Hepatocyte (in vitro differentiated cells): ENCODE measurements around the gene MICU1. TPM values are rescaled to one million over a fixed set of nuclear protein-coding genes. Genes with fewer than 3 reads are reported as not detected.
"Not testable (repeated sequence)": the region's sequence is repeated elsewhere in the genome, so short reads cannot be mapped to it uniquely, and the experiment has no call there.

Experiments used
- DNase-seq: peaks from one replicate; pipeline ENCODE4 v3.0.0-alpha.2; 2016; ENCODE audit warnings: low spot score
- H2AFZ ChIP-seq: fragments of 200-600 bp; sonication (generic); 2 replicates; pipeline ENCODE4 v1.6.0; 2016; ENCODE audit warnings: antibody characterized with exemption, mild to moderate bottlenecking
- H3K27ac ChIP-seq: fragments of 200-600 bp; sonication (generic); 2 replicates; pipeline ENCODE4 v1.5.1; 2016; ENCODE audit warnings: mild to moderate bottlenecking
- H3K27me3 ChIP-seq: fragments of 200-600 bp; sonication (generic); 2 replicates; pipeline ENCODE4 v1.6.1; 2016
- H3K36me3 ChIP-seq: fragments of 200-600 bp; sonication (generic); replicated peaks from 2 replicates; pipeline ENCODE4 v1.5.1; 2016; ENCODE audit warnings: low read depth; ENCODE audit not compliant: insufficient read depth
- H3K4me1 ChIP-seq: fragments of 200-600 bp; sonication (generic); 2 replicates; pipeline ENCODE4 v1.5.1; 2016; ENCODE audit warnings: mild to moderate bottlenecking, moderate library complexity; ENCODE audit not compliant: insufficient read depth
- H3K4me2 ChIP-seq: fragments of 200-600 bp; sonication (generic); 2 replicates; pipeline ENCODE4 v1.6.0; 2016
- H3K4me3 ChIP-seq: fragments of 200-600 bp; sonication (generic); 2 replicates; pipeline ENCODE4 v1.5.1; 2016; ENCODE audit warnings: mild to moderate bottlenecking
- H3K79me2 ChIP-seq: fragments of 200-600 bp; sonication (generic); 2 replicates; pipeline ENCODE4 v1.6.0; 2017; ENCODE audit warnings: mild to moderate bottlenecking
- H3K9me2 ChIP-seq: fragments of 200-600 bp; sonication (generic); replicated peaks from 2 replicates; pipeline ENCODE4 v1.6.0; 2017; ENCODE audit warnings: mild to moderate bottlenecking; ENCODE audit not compliant: insufficient read depth
- H3K9me3 ChIP-seq: fragments of 200-600 bp; sonication (generic); 2 replicates; pipeline ENCODE4 v1.5.1; 2016; ENCODE audit warnings: low read depth, mild to moderate bottlenecking
- H4K20me1 ChIP-seq: fragments of 200-600 bp; sonication (generic); 2 replicates; pipeline ENCODE4 v1.6.0; 2016; ENCODE audit warnings: mild to moderate bottlenecking; ENCODE audit not compliant: insufficient read depth, poor library complexity, severe bottlenecking
- EZH2 ChIP-seq: fragments of 200-600 bp; sonication (generic); IDR thresholded peaks from 2 replicates; pipeline ENCODE4 v1.6.1; 2016; ENCODE audit warnings: antibody characterized with exemption, mild to moderate bottlenecking, borderline replicate concordance
- EZH2phosphoT487 ChIP-seq: fragments of 200-600 bp; sonication (generic); IDR thresholded peaks from one replicate; pipeline ENCODE4 v1.6.1; 2018; ENCODE audit warnings: antibody characterized with exemption, mild to moderate bottlenecking, low read depth, moderate library complexity; ENCODE audit not compliant: unreplicated experiment, severe bottlenecking
- WGBS: methylation state at CpG from one replicate; pipeline ENCODE4 v1.1.6; 2016; ENCODE audit warnings: low lambda C conversion rate; ENCODE audit errors: missing lambda C conversion rate; 5-methylcytosine and 5-hydroxymethylcytosine counted together
- polyA plus RNA-seq: library from polyadenylated mRNA; unstranded; fragments of >200 nt; fragmentation: Nextera tagmentation; extraction: Ambion mirVana; gene quantifications from 2 replicates; pipeline ENCODE4 v1.2.1, GENCODE V29; 2016
- total RNA-seq: library from RNA; depleted of rRNA; stranded (reverse); fragments of >200 nt; gene quantifications from 2 replicates; pipeline ENCODE4 v1.2.3, GENCODE V29; 2014
- TF ChIP-seq, protein P1 (sequence below): fragments of 200-600 bp; sonication (generic); IDR thresholded peaks from 2 replicates; pipeline ENCODE4 v1.5.1; 2016; ENCODE audit warnings: antibody characterized with exemption, mild to moderate bottlenecking; ENCODE audit not compliant: poor library complexity

The MICU1 gene, protein sequence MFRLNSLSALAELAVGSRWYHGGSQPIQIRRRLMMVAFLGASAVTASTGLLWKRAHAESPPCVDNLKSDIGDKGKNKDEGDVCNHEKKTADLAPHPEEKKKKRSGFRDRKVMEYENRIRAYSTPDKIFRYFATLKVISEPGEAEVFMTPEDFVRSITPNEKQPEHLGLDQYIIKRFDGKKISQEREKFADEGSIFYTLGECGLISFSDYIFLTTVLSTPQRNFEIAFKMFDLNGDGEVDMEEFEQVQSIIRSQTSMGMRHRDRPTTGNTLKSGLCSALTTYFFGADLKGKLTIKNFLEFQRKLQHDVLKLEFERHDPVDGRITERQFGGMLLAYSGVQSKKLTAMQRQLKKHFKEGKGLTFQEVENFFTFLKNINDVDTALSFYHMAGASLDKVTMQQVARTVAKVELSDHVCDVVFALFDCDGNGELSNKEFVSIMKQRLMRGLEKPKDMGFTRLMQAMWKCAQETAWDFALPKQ
- 52.6 and 60.1 TPM in 2 replicates for total RNA-seq
- 34.0 and 37.0 TPM in 2 replicates for polyA plus RNA-seq

GRCh38 chr10:72625608-72626443 lies at the start of gene MICU1:
Gene MICU1, minus strand, starts transcription at chr10:72626079. Its CDS starts 59,286 bp downstream, at chr10:72566793.
- H3K27ac ChIP-seq: peak within 1 kb of the TSS; percentile 83
- peak within 1 kb of the TSS; percentile 78 for H2AFZ ChIP-seq
- no peaks in the 10 kb centered on the region for H3K9me3 ChIP-seq
- H3K9me2 ChIP-seq: no peaks in the 10 kb centered on the region
- TF ChIP-seq EZH2phosphoT487 (no peak), EZH2 (no peak)
- TF ChIP-seq, protein P1, sequence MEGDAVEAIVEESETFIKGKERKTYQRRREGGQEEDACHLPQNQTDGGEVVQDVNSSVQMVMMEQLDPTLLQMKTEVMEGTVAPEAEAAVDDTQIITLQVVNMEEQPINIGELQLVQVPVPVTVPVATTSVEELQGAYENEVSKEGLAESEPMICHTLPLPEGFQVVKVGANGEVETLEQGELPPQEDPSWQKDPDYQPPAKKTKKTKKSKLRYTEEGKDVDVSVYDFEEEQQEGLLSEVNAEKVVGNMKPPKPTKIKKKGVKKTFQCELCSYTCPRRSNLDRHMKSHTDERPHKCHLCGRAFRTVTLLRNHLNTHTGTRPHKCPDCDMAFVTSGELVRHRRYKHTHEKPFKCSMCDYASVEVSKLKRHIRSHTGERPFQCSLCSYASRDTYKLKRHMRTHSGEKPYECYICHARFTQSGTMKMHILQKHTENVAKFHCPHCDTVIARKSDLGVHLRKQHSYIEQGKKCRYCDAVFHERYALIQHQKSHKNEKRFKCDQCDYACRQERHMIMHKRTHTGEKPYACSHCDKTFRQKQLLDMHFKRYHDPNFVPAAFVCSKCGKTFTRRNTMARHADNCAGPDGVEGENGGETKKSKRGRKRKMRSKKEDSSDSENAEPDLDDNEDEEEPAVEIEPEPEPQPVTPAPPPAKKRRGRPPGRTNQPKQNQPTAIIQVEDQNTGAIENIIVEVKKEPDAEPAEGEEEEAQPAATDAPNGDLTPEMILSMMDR: no peak
- no peaks in the 10 kb centered on the region for H3K27me3 ChIP-seq
- peak; percentile 98 for DNase-seq
- no peaks in the 10 kb centered on the region for H3K36me3 ChIP-seq
- under 1% methylated on average over 41 of the region's 49 CpGs for WGBS
- H3K4me3 ChIP-seq: peak within 1 kb of the TSS; percentile 48
- peaks cover 6% of the 10 kb centered on the region for H4K20me1 ChIP-seq
- H3K4me1 ChIP-seq: peaks cover 9% of the 10 kb centered on the region
- peaks cover 42% of the 10 kb centered on the region for H3K79me2 ChIP-seq
- H3K4me2 ChIP-seq: peak within 1 kb of the TSS; percentile 73

GRCh38 chr10:72674174-72674573 lies 48.3 kb upstream of the MICU1 start:
- H3K27ac ChIP-seq, H4K20me1 ChIP-seq, H2AFZ ChIP-seq, H3K4me3 ChIP-seq, H3K36me3 ChIP-seq, H3K9me2 ChIP-seq, H3K4me2 ChIP-seq, H3K9me3 ChIP-seq, H3K79me2 ChIP-seq, H3K27me3 ChIP-seq, DNase-seq: not testable (repeated sequence)
- 78% methylated on average over 5 of the region's 5 CpGs for WGBS
- peaks cover 21% of the 10 kb centered on the region for H3K4me1 ChIP-seq

DNA sequence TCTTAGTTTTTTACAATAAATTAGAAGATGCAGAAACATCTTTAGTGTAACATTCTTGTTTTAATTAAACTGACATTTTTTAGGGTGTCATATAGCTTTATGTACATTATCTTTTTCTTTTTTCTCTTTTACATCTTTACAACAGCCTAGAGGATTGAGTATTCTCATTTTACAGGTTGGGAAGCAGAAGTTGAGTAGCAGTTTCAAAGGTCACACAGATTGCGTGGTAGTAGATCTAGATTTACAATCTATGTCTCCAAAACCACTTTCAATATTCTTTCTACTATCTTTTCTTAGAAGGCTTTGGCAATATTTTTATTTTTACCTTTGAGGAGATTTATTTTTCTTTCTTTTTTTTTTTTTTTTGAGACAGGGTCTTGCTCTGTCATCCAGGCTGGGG lies 47.4 kb upstream of the MICU1 start:
- TF ChIP-seq EZH2phosphoT487: no peak
- TF ChIP-seq EZH2: no peak
- TF ChIP-seq, protein P1: no peak
- 57% methylated on average over 1 of the region's 1 CpG for WGBS
- Histone ChIP-seq H3K4me3 (no peak overlapping the region), H3K36me3 (no peaks in the 10 kb centered on the region), H3K27me3 (no peaks in the 10 kb centered on the region), H3K9me3 (no peaks in the 10 kb centered on the region), H3K4me2 (no peak overlapping the region), H3K9me2 (no peaks in the 10 kb centered on the region), H2AFZ (no peak overlapping the region), H3K4me1 (peaks cover 20% of the 10 kb centered on the region), H3K27ac (no peak overlapping the region), H4K20me1 (no peaks in the 10 kb centered on the region), H3K79me2 (no peaks in the 10 kb centered on the region)
- DNase-seq: peak; percentile 17
